ENCODE measurements around the gene OS9. TPM values are rescaled to one million over a fixed set of nuclear protein-coding genes. Genes with fewer than 3 reads are reported as not detected.

The OS9 gene
- total and polyA plus RNA-seq, 2 donors (not counting 3 experiments of a cell fraction or from before 2014, with no cell fraction given), result 212 to 561 TPM

GRCh38 chr12:57724003-57724935 lies 30.3 kb downstream of the OS9 start:
- FAIRE-seq, result no peak
- intact Hi-C loops (cut with micrococcal nuclease), result no loop called here
- H2AFZ ChIP-seq (ENCODE audit: low read depth, low read length), result no peak overlapping the region
- no peak for DNase-seq (ENCODE audit: low read depth, low spot score)
- H3K9me3 ChIP-seq (replicated peaks; ENCODE audit: control insufficient read depth, insufficient read depth, low read length), result no peaks in the 10 kb centered on the region
- no TSS peak for BruUV-seq (replicated peaks)
- H3K4me3 ChIP-seq (replicated peaks in 1 of 3; ENCODE audit: insufficient read depth in 1 of 3, low read depth in 1 of 3, low read length in 3 of 3), result no peak overlapping the region
- dilution Hi-C loops (cut with MboI; ENCODE audit: extremely low pct_ligation_motif_present, low sequenced_read_pairs), result no loop called here
- ChIA-PET CTCF (interaction anchor here (0.9 to 4.6 kb wide), 2 partner anchors 9 to 12 kb away, joined by 3 to 48 read pairs; partner anchors contain the start of gene AGAP2), POLR2A (no interaction called here)
- no peak overlapping the region for H3K27ac ChIP-seq (ENCODE audit: insufficient read depth, low read depth, low read length)
- H3K36me3 ChIP-seq (ENCODE audit: control insufficient read depth in 2 of 2, extremely low read depth in 1 of 2, insufficient read depth in 2 of 2, low read length in 2 of 2), result peaks cover 0 to 10% of the 10 kb centered on the region in 2 experiments
- H3K4me2 ChIP-seq (ENCODE audit: insufficient read depth, low read length), result no peak overlapping the region
- no peaks in the 10 kb centered on the region for H3K79me2 ChIP-seq (ENCODE audit: control insufficient read depth, insufficient read depth, low read length)
- H3K4me1 ChIP-seq (ENCODE audit: control insufficient read depth, extremely low read depth, insufficient read depth, low read length), result peaks cover 7% of the 10 kb centered on the region
- no peaks in the 10 kb centered on the region for H4K20me1 ChIP-seq (replicated peaks; ENCODE audit: control insufficient read depth, extremely low read depth, insufficient read depth, low read length)
- H3K9ac ChIP-seq (replicated peaks; ENCODE audit: extremely low read depth, insufficient read depth, low read length), result no peak overlapping the region
- H3K9me1 ChIP-seq (replicated peaks; ENCODE audit: control insufficient read depth, extremely low read depth, insufficient read depth, low read length), result no peaks in the 10 kb centered on the region
- H3K27me3 ChIP-seq (ENCODE audit: control insufficient read depth in 2 of 2, insufficient read depth in 2 of 2, low read length in 2 of 2), result no peaks in the 10 kb centered on the region
- TF ChIP-seq MAX (IDR thresholded peaks at IDR 0.05; ENCODE audit: insufficient read depth, insufficient read length) (no peak), POLR2A (IDR thresholded peaks at IDR 0.05; ENCODE audit: low read depth, low read length) (peak; percentile 41), JUN (IDR thresholded peaks at IDR 0.05; ENCODE audit: borderline replicate concordance, insufficient read depth, insufficient read length, low read depth) (no peak)

- TF ChIP-seq CTCF (IDR thresholded peaks at IDR 0.05; ENCODE audit: extremely low read depth in 1 of 2, insufficient read depth in 1 of 2, low read depth in 1 of 2, low read length in 2 of 2) (no peak), EZH2 (IDR thresholded peaks at IDR 0.05; ENCODE audit: borderline replicate concordance, low read depth, low read length, severe bottlenecking) (no peak), POLR2AphosphoS5 (IDR thresholded peaks at IDR 0.05; ENCODE audit: insufficient read depth, low read depth, low read length) (no peak), POLR2A (IDR thresholded peaks at IDR 0.05; ENCODE audit: low read depth, low read length) (no peak), GATA2 (IDR thresholded peaks at IDR 0.05; ENCODE audit: insufficient read depth, insufficient read length, low read depth, low read length) (no peak), FOS (IDR thresholded peaks at IDR 0.05; ENCODE audit: borderline replicate concordance, insufficient read depth, low read length) (no peak), MYC (IDR thresholded peaks at IDR 0.05; ENCODE audit: low read depth, low read length) (no peak), JUN (IDR thresholded peaks at IDR 0.05; ENCODE audit: borderline replicate concordance, insufficient read depth, insufficient read length, low read depth) (no peak), MAX (IDR thresholded peaks at IDR 0.05; ENCODE audit: insufficient read depth, insufficient read length) (no peak)
- Histone ChIP-seq H3K4me1 (ENCODE audit: control insufficient read depth, extremely low read depth, insufficient read depth, low read length) (peaks cover 7% of the 10 kb centered on the region), H3K27ac (ENCODE audit: insufficient read depth, low read depth, low read length) (no peak overlapping the region), H3K27me3 (ENCODE audit: control insufficient read depth in 2 of 2, insufficient read depth in 2 of 2, low read length in 2 of 2) (peaks cover 0 to 3% of the 10 kb centered on the region in 2 experiments), H2AFZ (ENCODE audit: low read depth, low read length) (no peak overlapping the region), H3K4me3 (replicated peaks in 1 of 3; ENCODE audit: insufficient read depth in 1 of 3, low read depth in 1 of 3, low read length in 3 of 3) (no peak overlapping the region), H3K9ac (replicated peaks; ENCODE audit: extremely low read depth, insufficient read depth, low read length) (no peak overlapping the region), H4K20me1 (replicated peaks; ENCODE audit: control insufficient read depth, extremely low read depth, insufficient read depth, low read length) (no peaks in the 10 kb centered on the region), H3K9me3 (replicated peaks; ENCODE audit: control insufficient read depth, insufficient read depth, low read length) (no peaks in the 10 kb centered on the region), H3K4me2 (ENCODE audit: insufficient read depth, low read length) (no peak overlapping the region), H3K79me2 (ENCODE audit: control insufficient read depth, insufficient read depth, low read length) (no peaks in the 10 kb centered on the region), H3K9me1 (replicated peaks; ENCODE audit: control insufficient read depth, extremely low read depth, insufficient read depth, low read length) (no peaks in the 10 kb centered on the region), H3K36me3 (ENCODE audit: control insufficient read depth in 2 of 2, extremely low read depth in 1 of 2, insufficient read depth in 2 of 2, low read length in 2 of 2) (peaks cover 0 to 3% of the 10 kb centered on the region in 2 experiments)
- FAIRE-seq, result no peak
- CTCF ChIA-PET, result interaction anchor here (1.0 to 4.6 kb wide), 14 partner anchors 11 to 114 kb away, joined by 3 to 48 read pairs (median 8); partner anchors contain the start of genes AGAP2, ARHGEF25, CDK4 and CYP27B1
- DNase-seq (ENCODE audit: low read depth, low spot score), result no peak
- intact Hi-C loops (cut with micrococcal nuclease) (no loop called here), dilution Hi-C loops (cut with MboI; ENCODE audit: extremely low pct_ligation_motif_present, low sequenced_read_pairs) (no loop called here)
- POLR2A ChIA-PET, result no interaction called here
- BruUV-seq (replicated peaks), result no TSS peak
Measured at GRCh38 chr12:57724936-57725740, 31.2 kb downstream of the OS9 start.
